Endothelial cell of umbilical vein (primary cell): Measurements from ENCODE around the gene MUC16. TPM values are rescaled to one million over a fixed set of nuclear protein-coding genes. Genes with fewer than 3 reads are reported as not detected.

Experiments used
- BruUV-seq: library from RNA; stranded (reverse); fragments of 400-500 nt; replicated peaks from 2 replicates; lab custom pipeline; 2021; lab: Mats Ljungman, UMichigan
- CTCF ChIA-PET: fragments of 300-600, 350-600 bp; sonication (Branson Sonifier 250); formaldehyde crosslinking; loops from one replicate; lab custom pipeline; 2021; ENCODE audit warnings: antibody characterized with exemption, inconsistent platforms; lab: Charles Lee
- POLR2A ChIA-PET: fragments of 300-600, 350-600 bp; sonication (Branson Sonifier 250); formaldehyde crosslinking; loops from one replicate; lab custom pipeline; 2021; ENCODE audit warnings: antibody characterized with exemption, inconsistent platforms; lab: Charles Lee
- DNase-seq: peaks from one replicate; pipeline ENCODE4 v3.0.0-alpha.2; 2011; ENCODE audit warnings: low read depth, low spot score
- FAIRE-seq: peaks from 2 replicates; lab custom pipeline; 2011; peaks lifted over from hg19 to GRCh38; lab: Jason Lieb, UNC
- H2AFZ ChIP-seq: 2 replicates; pipeline ENCODE4 v1.6.0; 2012; ENCODE audit warnings: low read depth, low read length, control low read depth, inconsistent platforms
- H3K27ac ChIP-seq: 2 replicates; pipeline ENCODE4 v1.5.1; 2011; ENCODE audit warnings: low read depth, mild to moderate bottlenecking, control low read depth, low read length, moderate library complexity; ENCODE audit not compliant: insufficient read depth
- H3K27me3 ChIP-seq, 2 experiments: 2 replicates each; pipeline versions ENCODE4 v1.6.0 to v1.6.1; 2011; ENCODE audit warnings: low read length in 2 of 2, mixed read lengths in 1 of 2; ENCODE audit not compliant: control insufficient read depth in 2 of 2, insufficient read depth in 2 of 2
- H3K36me3 ChIP-seq, 2 experiments: 2 replicates in 1 of 2; 3 replicates in 1 of 2; pipeline ENCODE4 v1.5.1; 2011; ENCODE audit warnings: low read length in 2 of 2, mild to moderate bottlenecking in 1 of 2, moderate library complexity in 1 of 2; ENCODE audit not compliant: control insufficient read depth in 2 of 2, insufficient read depth in 2 of 2; ENCODE audit errors: extremely low read depth in 1 of 2
- H3K4me1 ChIP-seq: 3 replicates; pipeline ENCODE4 v1.5.1; 2011; ENCODE audit warnings: mild to moderate bottlenecking, low read length; ENCODE audit not compliant: control insufficient read depth, insufficient read depth; ENCODE audit errors: extremely low read depth
- H3K4me2 ChIP-seq: 2 replicates; pipeline ENCODE4 v1.6.1; 2011; ENCODE audit warnings: low read length, control low read depth, mixed read lengths; ENCODE audit not compliant: insufficient read depth
- H3K4me3 ChIP-seq, 3 experiments: fragments of 200-600 bp in 1 of 3; sonication (generic), shearing (Covaris generic) in 1 of 3; replicated peaks in 1 of 3; 2 replicates each; pipeline ENCODE4 v1.5.1; 2011 to 2016; ENCODE audit warnings: control low read depth in 3 of 3, low read length in 3 of 3, mild to moderate bottlenecking in 2 of 3, inconsistent platforms in 1 of 3, low read depth in 1 of 3, moderate library complexity in 1 of 3; ENCODE audit not compliant: insufficient read depth in 1 of 3
- H3K79me2 ChIP-seq: 2 replicates; pipeline ENCODE4 v1.6.0; 2012; ENCODE audit warnings: low read length, inconsistent platforms; ENCODE audit not compliant: control insufficient read depth, insufficient read depth
- H3K9ac ChIP-seq: replicated peaks from 2 replicates; pipeline ENCODE3; 2011; ENCODE audit warnings: low read length, control low read depth; ENCODE audit not compliant: insufficient read depth; ENCODE audit errors: extremely low read depth
- H3K9me1 ChIP-seq: replicated peaks from 3 replicates; pipeline ENCODE4 v1.6.0; 2011; ENCODE audit warnings: mild to moderate bottlenecking, low read length; ENCODE audit not compliant: control insufficient read depth, insufficient read depth; ENCODE audit errors: extremely low read depth
- H3K9me3 ChIP-seq: replicated peaks from 2 replicates; pipeline ENCODE4 v1.5.1; 2012; ENCODE audit warnings: low read length, inconsistent platforms; ENCODE audit not compliant: control insufficient read depth, insufficient read depth
- H4K20me1 ChIP-seq: replicated peaks from 2 replicates; pipeline ENCODE3; 2011; ENCODE audit warnings: mild to moderate bottlenecking, low read length; ENCODE audit not compliant: control insufficient read depth, insufficient read depth; ENCODE audit errors: extremely low read depth
- CTCF ChIP-seq, 2 donors: IDR thresholded peaks; 1 replicate in 1 of 2; 2 replicates in 1 of 2; pipeline ENCODE4 v1.5.1; 2011; ENCODE audit warnings: low read length in 2 of 2, mild to moderate bottlenecking in 2 of 2, moderate library complexity in 2 of 2, control low read depth in 1 of 2, inconsistent platforms in 1 of 2, low read depth in 1 of 2; ENCODE audit not compliant: insufficient read depth in 1 of 2; ENCODE audit errors: extremely low read depth in 1 of 2
- EZH2 ChIP-seq: IDR thresholded peaks from 2 replicates; pipeline ENCODE4 v1.6.1; 2012; ENCODE audit warnings: borderline replicate concordance, low read depth, mild to moderate bottlenecking, moderate library complexity, low read length, inconsistent platforms; ENCODE audit not compliant: severe bottlenecking
- FOS ChIP-seq: IDR thresholded peaks from 2 replicates; pipeline ENCODE4 v1.6.1; 2011; ENCODE audit warnings: mild to moderate bottlenecking, low read length, moderate library complexity, borderline replicate concordance; ENCODE audit not compliant: insufficient read depth
- GATA2 ChIP-seq: IDR thresholded peaks from 2 replicates; pipeline ENCODE4 v1.7.0; 2011; ENCODE audit warnings: low read depth, mild to moderate bottlenecking, moderate library complexity, mixed read lengths, low read length; ENCODE audit not compliant: insufficient read length, insufficient read depth
- JUN ChIP-seq: IDR thresholded peaks from 2 replicates; pipeline ENCODE4 v1.6.1; 2011; ENCODE audit warnings: borderline replicate concordance, low read depth; ENCODE audit not compliant: insufficient read length, insufficient read depth
- MAX ChIP-seq: IDR thresholded peaks from 2 replicates; pipeline ENCODE4 v1.6.1; 2011; ENCODE audit not compliant: insufficient read depth, insufficient read length
- MYC ChIP-seq: IDR thresholded peaks from one replicate; pipeline ENCODE4 v1.6.1; 2011; ENCODE audit warnings: mild to moderate bottlenecking, low read depth, low read length
- POLR2A ChIP-seq: IDR thresholded peaks from 2 replicates; pipeline ENCODE4 v1.6.1; 2012; ENCODE audit warnings: low read depth, mild to moderate bottlenecking, control low read depth, low read length
- POLR2AphosphoS5 ChIP-seq: IDR thresholded peaks from 2 replicates; pipeline ENCODE4 v1.6.1; 2012; ENCODE audit warnings: low read depth, mild to moderate bottlenecking, control low read depth, low read length, moderate library complexity; ENCODE audit not compliant: insufficient read depth
- dilution Hi-C: fragments of 300-500 bp; cut with MboI; formaldehyde crosslinking; loops from one replicate; pipeline ENCODE4 v1.15.0; 2019; ENCODE audit warnings: low sequenced_read_pairs; ENCODE audit not compliant: extremely low pct_ligation_motif_present
- intact Hi-C: fragments of 100-400 bp; cut with micrococcal nuclease; formaldehyde crosslinking; loops from one replicate; pipeline ENCODE4 v1.10.0; 2022
- polyA plus RNA-seq, 4 experiments: library from polyadenylated mRNA; depleted of rRNA in 3 of 4; stranded (reverse) in 3 of 4; unstranded in 1 of 4; fragments of >200 nt; gene quantifications; 2 replicates each; pipeline versions ENCODE4 v1.2.1 to v1.2.3, GENCODE V29; 2011 to 2012; ENCODE audit warnings: missing spikeins in 1 of 4
- total RNA-seq: library from RNA; stranded (reverse); gene quantifications from 2 replicates; pipeline ENCODE4 v1.2.3, GENCODE V29; 2021

MUC16 gene
- total and polyA plus RNA-seq, 2 donors (not counting 3 experiments of a cell fraction or from before 2014, with no cell fraction given) = not detected

- H3K4me3 ChIP-seq = no peak overlapping the region
- no peaks in the 10 kb centered on the region for H3K36me3 ChIP-seq
- ChIA-PET POLR2A (no interaction called here), CTCF (no interaction called here)
- no peak overlapping the region for H3K4me2 ChIP-seq
- no peak overlapping the region for H3K9ac ChIP-seq
- H3K79me2 ChIP-seq = no peaks in the 10 kb centered on the region
- DNase-seq = no peak
- no peaks in the 10 kb centered on the region for H4K20me1 ChIP-seq
- no peak overlapping the region for H3K27ac ChIP-seq
- H3K9me3 ChIP-seq = no peaks in the 10 kb centered on the region
- TF ChIP-seq JUN (no peak), POLR2A (no peak), MYC (no peak), MAX (no peak), CTCF (IDR thresholded peaks at IDR 0.05; ENCODE audit: extremely low read depth in 1 of 2, insufficient read depth in 1 of 2, low read depth in 1 of 2, low read length in 2 of 2) (no peak), GATA2 (no peak), FOS (no peak), EZH2 (no peak), POLR2AphosphoS5 (no peak)
- H2AFZ ChIP-seq = no peak overlapping the region
- intact Hi-C loops = no loop called here
- no peaks in the 10 kb centered on the region for H3K27me3 ChIP-seq
- H3K9me1 ChIP-seq = no peaks in the 10 kb centered on the region
- BruUV-seq = no TSS peak
- dilution Hi-C loops = no loop called here
- H3K4me1 ChIP-seq = no peaks in the 10 kb centered on the region
- no peak for FAIRE-seq
Measured at GRCh38 chr19:9044449-9044848, 34.2 kb upstream of the MUC16 start.
